Sigmoid colon (tissue), 4 donors: ENCODE data around the gene RAB14.

ENCODE experiments used
- CTCF ChIP-seq, 4 experiments: fragments of 450-650 bp in 3 of 4; fragments of 200-600 bp in 1 of 4; IDR thresholded peaks; one replicate each; pipeline ENCODE4 v1.5.1; 2016 to 2019; ENCODE audit warnings: antibody characterized with exemption in 4 of 4, mild to moderate bottlenecking in 3 of 4, moderate library complexity in 2 of 4
- EP300 ChIP-seq, 4 donors: sonication (generic); formaldehyde crosslinking; IDR thresholded peaks; one replicate each; pipeline ENCODE4 v1.6.1; 2017; ENCODE audit warnings: antibody characterized with exemption in 4 of 4
- POLR2A ChIP-seq, 2 donors: fragments of 450-650 bp; IDR thresholded peaks; one replicate each; pipeline ENCODE4 v1.6.1; 2016; ENCODE audit warnings: antibody characterized with exemption in 2 of 2, mild to moderate bottlenecking in 2 of 2, moderate library complexity in 2 of 2
- POLR2AphosphoS5 ChIP-seq, 4 donors: sonication (generic); formaldehyde crosslinking; IDR thresholded peaks; one replicate each; pipeline ENCODE4 v1.6.1; 2017; ENCODE audit warnings: antibody characterized with exemption in 4 of 4

- TF ChIP-seq CTCF (IDR thresholded peaks at IDR 0.05) (no peak), POLR2A (IDR thresholded peaks at IDR 0.05) (no peak), POLR2AphosphoS5 (IDR thresholded peaks at IDR 0.05) (no peak), EP300 (IDR thresholded peaks at IDR 0.05) (no peak)
Observed at GRCh38 chr9:121182989-121183388, 18.7 kb downstream of the RAB14 start.
